Hepatocyte (in vitro differentiated cells): Measurements from ENCODE around the gene PHACTR1. TPM values are rescaled to one million over a fixed set of nuclear protein-coding genes. Genes with fewer than 3 reads are reported as not detected.
"Not testable (repeated sequence)": the region's sequence is repeated elsewhere in the genome, so short reads cannot be mapped to it uniquely, and the experiment has no call there.

ENCODE experiments used
- DNase-seq: peaks from one replicate; pipeline ENCODE4 v3.0.0-alpha.2; 2016; ENCODE audit warnings: low spot score
- H2AFZ ChIP-seq: fragments of 200-600 bp; sonication (generic); 2 replicates; pipeline ENCODE4 v1.6.0; 2016; ENCODE audit warnings: antibody characterized with exemption, mild to moderate bottlenecking
- H3K27ac ChIP-seq: fragments of 200-600 bp; sonication (generic); 2 replicates; pipeline ENCODE4 v1.5.1; 2016; ENCODE audit warnings: mild to moderate bottlenecking
- H3K27me3 ChIP-seq: fragments of 200-600 bp; sonication (generic); 2 replicates; pipeline ENCODE4 v1.6.1; 2016
- H3K36me3 ChIP-seq: fragments of 200-600 bp; sonication (generic); replicated peaks from 2 replicates; pipeline ENCODE4 v1.5.1; 2016; ENCODE audit warnings: low read depth; ENCODE audit not compliant: insufficient read depth
- H3K4me1 ChIP-seq: fragments of 200-600 bp; sonication (generic); 2 replicates; pipeline ENCODE4 v1.5.1; 2016; ENCODE audit warnings: mild to moderate bottlenecking, moderate library complexity; ENCODE audit not compliant: insufficient read depth
- H3K4me2 ChIP-seq: fragments of 200-600 bp; sonication (generic); 2 replicates; pipeline ENCODE4 v1.6.0; 2016
- H3K4me3 ChIP-seq: fragments of 200-600 bp; sonication (generic); 2 replicates; pipeline ENCODE4 v1.5.1; 2016; ENCODE audit warnings: mild to moderate bottlenecking
- H3K79me2 ChIP-seq: fragments of 200-600 bp; sonication (generic); 2 replicates; pipeline ENCODE4 v1.6.0; 2017; ENCODE audit warnings: mild to moderate bottlenecking
- H3K9me2 ChIP-seq: fragments of 200-600 bp; sonication (generic); replicated peaks from 2 replicates; pipeline ENCODE4 v1.6.0; 2017; ENCODE audit warnings: mild to moderate bottlenecking; ENCODE audit not compliant: insufficient read depth
- H3K9me3 ChIP-seq: fragments of 200-600 bp; sonication (generic); 2 replicates; pipeline ENCODE4 v1.5.1; 2016; ENCODE audit warnings: low read depth, mild to moderate bottlenecking
- H4K20me1 ChIP-seq: fragments of 200-600 bp; sonication (generic); 2 replicates; pipeline ENCODE4 v1.6.0; 2016; ENCODE audit warnings: mild to moderate bottlenecking; ENCODE audit not compliant: insufficient read depth, poor library complexity, severe bottlenecking
- EZH2 ChIP-seq: fragments of 200-600 bp; sonication (generic); IDR thresholded peaks from 2 replicates; pipeline ENCODE4 v1.6.1; 2016; ENCODE audit warnings: antibody characterized with exemption, mild to moderate bottlenecking, borderline replicate concordance
- EZH2phosphoT487 ChIP-seq: fragments of 200-600 bp; sonication (generic); IDR thresholded peaks from one replicate; pipeline ENCODE4 v1.6.1; 2018; ENCODE audit warnings: antibody characterized with exemption, mild to moderate bottlenecking, low read depth, moderate library complexity; ENCODE audit not compliant: unreplicated experiment, severe bottlenecking
- WGBS: methylation state at CpG from one replicate; pipeline ENCODE4 v1.1.6; 2016; ENCODE audit warnings: low lambda C conversion rate; ENCODE audit errors: missing lambda C conversion rate; 5-methylcytosine and 5-hydroxymethylcytosine counted together
- polyA plus RNA-seq: library from polyadenylated mRNA; unstranded; fragments of >200 nt; fragmentation: Nextera tagmentation; extraction: Ambion mirVana; gene quantifications from 2 replicates; pipeline ENCODE4 v1.2.1, GENCODE V29; 2016
- total RNA-seq: library from RNA; depleted of rRNA; stranded (reverse); fragments of >200 nt; gene quantifications from 2 replicates; pipeline ENCODE4 v1.2.3, GENCODE V29; 2014
- TF ChIP-seq, protein P1 (sequence below): fragments of 200-600 bp; sonication (generic); IDR thresholded peaks from 2 replicates; pipeline ENCODE4 v1.5.1; 2016; ENCODE audit warnings: antibody characterized with exemption, mild to moderate bottlenecking; ENCODE audit not compliant: poor library complexity

PHACTR1 gene
- total and polyA plus RNA-seq, 2 experiments from 2014 or later = 3.0 to 4.3 TPM

DNA sequence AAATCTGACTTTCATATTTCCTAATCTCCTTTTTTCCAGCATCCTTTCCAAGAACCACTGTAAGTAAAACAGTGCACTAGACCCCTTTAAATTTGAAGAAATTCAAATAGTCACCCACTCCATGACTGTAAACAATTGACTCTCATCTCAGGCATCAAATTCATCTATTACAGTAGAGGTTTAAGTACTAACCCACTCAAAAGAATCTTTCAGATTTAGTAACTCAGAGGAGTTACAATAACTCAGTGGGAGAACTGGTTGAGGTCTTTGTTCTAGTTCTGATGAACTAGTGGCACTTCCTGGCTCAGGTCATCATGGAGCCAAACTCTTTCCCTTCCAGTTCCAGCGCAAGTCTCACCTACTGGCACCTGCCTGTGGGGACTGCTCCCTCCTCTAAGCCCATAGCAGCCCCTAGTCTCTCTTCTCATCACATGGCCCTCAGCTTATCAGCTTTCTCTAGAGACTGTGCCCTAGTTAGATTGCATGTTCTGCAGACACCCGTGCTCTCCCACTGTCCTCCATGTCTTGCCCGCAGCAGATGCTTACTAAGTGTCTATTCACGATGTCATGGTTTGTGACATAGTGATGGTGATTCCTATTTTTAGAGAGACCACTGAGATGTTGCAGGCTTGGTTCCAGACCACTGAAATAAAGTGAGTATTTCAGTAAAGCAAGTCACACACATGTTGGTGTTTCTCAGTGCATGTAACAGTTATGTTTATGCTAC is 415.5 kb downstream of the PHACTR1 start:
- no peak overlapping the region for H2AFZ ChIP-seq
- no peak overlapping the region for H3K27ac ChIP-seq
- no peaks in the 10 kb centered on the region for H3K9me2 ChIP-seq
- no peaks in the 10 kb centered on the region for H3K36me3 ChIP-seq
- no peaks in the 10 kb centered on the region for H3K9me3 ChIP-seq
- no peaks in the 10 kb centered on the region for H3K79me2 ChIP-seq
- 86% methylated on average over 4 of the region's 4 CpGs for WGBS
- no peaks in the 10 kb centered on the region for H4K20me1 ChIP-seq
- no peak overlapping the region for H3K4me3 ChIP-seq
- H3K4me2 ChIP-seq = no peak overlapping the region
- H3K27me3 ChIP-seq = no peaks in the 10 kb centered on the region
- DNase-seq = no peak
- TF ChIP-seq EZH2 = no peak
- no peak for TF ChIP-seq EZH2phosphoT487
- TF ChIP-seq, protein P1, sequence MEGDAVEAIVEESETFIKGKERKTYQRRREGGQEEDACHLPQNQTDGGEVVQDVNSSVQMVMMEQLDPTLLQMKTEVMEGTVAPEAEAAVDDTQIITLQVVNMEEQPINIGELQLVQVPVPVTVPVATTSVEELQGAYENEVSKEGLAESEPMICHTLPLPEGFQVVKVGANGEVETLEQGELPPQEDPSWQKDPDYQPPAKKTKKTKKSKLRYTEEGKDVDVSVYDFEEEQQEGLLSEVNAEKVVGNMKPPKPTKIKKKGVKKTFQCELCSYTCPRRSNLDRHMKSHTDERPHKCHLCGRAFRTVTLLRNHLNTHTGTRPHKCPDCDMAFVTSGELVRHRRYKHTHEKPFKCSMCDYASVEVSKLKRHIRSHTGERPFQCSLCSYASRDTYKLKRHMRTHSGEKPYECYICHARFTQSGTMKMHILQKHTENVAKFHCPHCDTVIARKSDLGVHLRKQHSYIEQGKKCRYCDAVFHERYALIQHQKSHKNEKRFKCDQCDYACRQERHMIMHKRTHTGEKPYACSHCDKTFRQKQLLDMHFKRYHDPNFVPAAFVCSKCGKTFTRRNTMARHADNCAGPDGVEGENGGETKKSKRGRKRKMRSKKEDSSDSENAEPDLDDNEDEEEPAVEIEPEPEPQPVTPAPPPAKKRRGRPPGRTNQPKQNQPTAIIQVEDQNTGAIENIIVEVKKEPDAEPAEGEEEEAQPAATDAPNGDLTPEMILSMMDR = no peak
- no peaks in the 10 kb centered on the region for H3K4me1 ChIP-seq

DNA sequence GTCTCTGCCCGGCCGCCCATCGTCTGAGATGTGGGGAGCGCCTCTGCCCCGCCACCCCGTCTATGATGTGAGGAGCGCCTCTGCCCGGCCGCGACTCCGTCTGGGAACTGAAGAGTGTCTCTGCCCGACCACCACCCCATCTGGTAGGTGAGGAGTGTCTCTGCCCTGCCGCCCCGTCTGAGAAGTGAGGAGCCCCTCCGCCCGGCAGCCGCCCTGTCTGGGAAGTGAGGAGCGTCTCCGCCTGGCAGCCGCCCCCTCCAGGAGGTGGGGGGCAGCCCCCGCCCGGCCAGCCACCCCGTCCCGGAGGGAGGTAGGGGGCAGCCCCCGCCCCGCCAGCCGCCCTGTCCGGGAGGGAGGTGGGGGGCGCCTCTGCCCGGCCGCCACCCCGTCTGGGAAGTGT is 417.3 kb downstream of the PHACTR1 start:
- H3K27me3 ChIP-seq, H3K79me2 ChIP-seq, H3K4me3 ChIP-seq, H3K36me3 ChIP-seq, H3K9me3 ChIP-seq, H3K27ac ChIP-seq, H3K4me1 ChIP-seq, DNase-seq, H3K9me2 ChIP-seq, H2AFZ ChIP-seq, H3K4me2 ChIP-seq, H4K20me1 ChIP-seq: not testable (repeated sequence)
- WGBS = 98% methylated on average over 11 of the region's 32 CpGs

DNA sequence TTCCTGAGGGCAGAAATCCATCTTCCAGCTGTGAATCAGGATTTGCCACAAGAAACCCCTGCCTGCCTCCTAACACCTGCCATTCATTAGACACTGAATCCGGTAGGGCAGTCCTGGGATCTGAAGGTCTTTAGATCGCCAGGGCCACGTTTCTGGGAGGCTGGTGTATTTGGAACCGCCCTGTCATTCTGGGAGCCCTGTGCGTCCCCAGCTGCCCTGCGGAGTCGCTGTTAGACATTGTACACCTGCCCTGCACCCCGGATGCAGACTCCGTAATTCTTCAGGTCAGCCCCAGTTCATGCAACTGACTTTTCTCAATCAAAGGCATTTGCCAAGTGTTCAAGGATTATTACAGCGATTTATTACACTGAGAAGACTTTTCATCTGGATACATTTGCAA is 418.6 kb downstream of the PHACTR1 start:
- H3K4me3 ChIP-seq = no peak overlapping the region
- DNase-seq = no peak
- H3K27me3 ChIP-seq = no peaks in the 10 kb centered on the region
- no peaks in the 10 kb centered on the region for H3K36me3 ChIP-seq
- TF ChIP-seq EZH2 = no peak
- TF ChIP-seq, protein P1 = no peak
- TF ChIP-seq EZH2phosphoT487 = no peak
- H3K9me3 ChIP-seq = no peaks in the 10 kb centered on the region
- no peaks in the 10 kb centered on the region for H3K79me2 ChIP-seq
- no peak overlapping the region for H3K4me2 ChIP-seq
- H2AFZ ChIP-seq = no peak overlapping the region
- H3K9me2 ChIP-seq = no peaks in the 10 kb centered on the region
- no peaks in the 10 kb centered on the region for H4K20me1 ChIP-seq
- 62% methylated on average over 10 of the region's 10 CpGs for WGBS
- H3K4me1 ChIP-seq = no peaks in the 10 kb centered on the region
- H3K27ac ChIP-seq = no peak overlapping the region

DNA sequence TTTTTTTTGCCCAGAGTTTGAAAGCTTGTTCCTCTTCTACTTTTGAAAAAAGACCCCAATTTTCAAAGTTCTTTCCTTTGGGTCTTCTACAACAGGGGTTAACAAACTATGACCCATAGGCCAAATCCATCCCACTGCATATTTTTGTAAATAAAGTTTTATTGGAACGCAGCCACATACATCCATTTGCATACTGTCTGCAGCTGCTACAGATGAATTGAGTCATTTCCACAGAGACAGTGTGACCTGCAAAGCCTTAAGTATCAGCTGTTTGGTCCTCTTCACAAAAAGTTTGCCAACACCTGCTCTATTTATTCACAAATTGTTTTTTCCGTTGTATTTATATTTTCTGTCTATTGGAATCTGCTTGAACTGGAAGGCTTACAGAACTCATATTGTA is 422.6 kb downstream of the PHACTR1 start:
- no peak for DNase-seq
- Histone ChIP-seq H3K27ac (no peak overlapping the region), H3K4me1 (no peaks in the 10 kb centered on the region), H3K9me2 (no peaks in the 10 kb centered on the region), H3K4me2 (no peak overlapping the region), H3K79me2 (no peaks in the 10 kb centered on the region), H3K4me3 (no peak overlapping the region), H3K9me3 (no peaks in the 10 kb centered on the region), H3K36me3 (no peaks in the 10 kb centered on the region), H2AFZ (no peak overlapping the region), H3K27me3 (no peaks in the 10 kb centered on the region), H4K20me1 (no peaks in the 10 kb centered on the region)
- 93% methylated on average over 2 of the region's 2 CpGs for WGBS
- TF ChIP-seq EZH2phosphoT487 = no peak
- TF ChIP-seq, protein P1 = no peak
- TF ChIP-seq EZH2 = no peak
